ENCODE measurements around the gene RPL29. TPM values are rescaled to one million over a fixed set of nuclear protein-coding genes. Genes with fewer than 3 reads are reported as not detected.

The RPL29 gene
- total and polyA plus RNA-seq, 9 donors, result 1,785 to 3,982 (median 1,999) TPM

GRCh38 chr3:52023101-52023770 is 27.5 kb upstream of the RPL29 start:
- intact Hi-C loops (cut with DNase I), result no loop called here
- Histone ChIP-seq H3K9me3 (no peaks in the 10 kb centered on the region), H3K36me3 (no peaks in the 10 kb centered on the region), H3K27ac (no peak overlapping the region), H3K4me3 (no peak overlapping the region), H3K4me1 (ENCODE audit: insufficient read depth) (no peaks in the 10 kb centered on the region), H3K27me3 (no peaks in the 10 kb centered on the region)
- WGBS, 3 donors, result 85 to 94% (median 85%) methylated on average over 3 of the region's 3 CpGs
- DNase-seq, result no peak
- TF ChIP-seq POLR2A (IDR thresholded peaks at IDR 0.05) (no peak), CTCF (IDR thresholded peaks at IDR 0.05) (no peak), EP300 (IDR thresholded peaks at IDR 0.05) (no peak)

GRCh38 chr3:52022323-52023100 is 26.8 kb upstream of the RPL29 start:
- WGBS, 3 donors, result 62 to 70% (median 66%) methylated on average over 20 of the region's 20 CpGs
- Histone ChIP-seq H3K4me1 (ENCODE audit: insufficient read depth) (no peaks in the 10 kb centered on the region), H3K9me3 (no peaks in the 10 kb centered on the region), H3K27ac (no peak overlapping the region), H3K4me3 (no peak overlapping the region), H3K36me3 (no peaks in the 10 kb centered on the region), H3K27me3 (no peaks in the 10 kb centered on the region)
- intact Hi-C loops (cut with DNase I), result no loop called here
- no peak for TF ChIP-seq CTCF (IDR thresholded peaks at IDR 0.05)
- no peak for TF ChIP-seq EP300 (IDR thresholded peaks at IDR 0.05)
- TF ChIP-seq POLR2A (IDR thresholded peaks at IDR 0.05), result no peak
- DNase-seq, result no peak

- Histone ChIP-seq H3K4me3 (no peak overlapping the region), H3K27ac (peak overlapping the region in 1 of 2 donors; percentile 10), H3K36me3 (no peaks in the 10 kb centered on the region), H3K4me1 (ENCODE audit: insufficient read depth) (no peaks in the 10 kb centered on the region), H3K27me3 (no peaks in the 10 kb centered on the region), H3K9me3 (no peaks in the 10 kb centered on the region)
- 71 to 74% (median 72%) methylated on average over 10 of the region's 10 CpGs for WGBS, 3 donors
- intact Hi-C loops (cut with DNase I), result no loop called here
- peak in 2 of 5 donors; percentile 37 to 44 for DNase-seq
- no peak for TF ChIP-seq POLR2A (IDR thresholded peaks at IDR 0.05)
Measured at GRCh38 chr3:52021489-52022268, 26.0 kb upstream of the RPL29 start.

- Histone ChIP-seq H3K9me3 (no peaks in the 10 kb centered on the region), H3K4me1 (ENCODE audit: insufficient read depth) (no peaks in the 10 kb centered on the region), H3K27ac (no peak overlapping the region), H3K27me3 (no peaks in the 10 kb centered on the region), H3K4me3 (no peak overlapping the region), H3K36me3 (no peaks in the 10 kb centered on the region)
- TF ChIP-seq EP300 (IDR thresholded peaks at IDR 0.05), result no peak
- TF ChIP-seq CTCF (IDR thresholded peaks at IDR 0.05), result no peak
- TF ChIP-seq POLR2A (IDR thresholded peaks at IDR 0.05), result no peak
- intact Hi-C loops (cut with DNase I), result no loop called here
- no peak for DNase-seq
- WGBS, 3 donors, result 92 to 96% (median 93%) methylated on average over 7 of the region's 7 CpGs
Measured at GRCh38 chr3:52020796-52021195, 25.1 kb upstream of the RPL29 start.

Measured in ovary (tissue), 9 donors.